SU-DHL-6 (cell line): Measurements from ENCODE around the gene TOMM7.

Source experiments
- H2AFZ ChIP-seq: fragments of 200-600 bp; sonication (generic); 2 replicates; pipeline ENCODE4 v1.6.1; 2014; ENCODE audit warnings: low read depth, mild to moderate bottlenecking, moderate library complexity, mixed read lengths, antibody characterized with exemption, low read length; ENCODE audit not compliant: severe bottlenecking
- H3F3A ChIP-seq: fragments of 200-600 bp; shearing (Covaris generic); 2 replicates; pipeline ENCODE4 v1.6.0; 2016; ENCODE audit warnings: antibody characterized with exemption, mild to moderate bottlenecking; ENCODE audit not compliant: insufficient read depth
- H3K27ac ChIP-seq: fragments of 200-600 bp; sonication (generic); 2 replicates; pipeline ENCODE4 v1.5.1; 2016; ENCODE audit warnings: low read depth, mild to moderate bottlenecking, low read length, moderate library complexity, mixed read lengths
- H3K27me3 ChIP-seq: fragments of 200-600 bp; sonication (generic), shearing (Covaris generic); 2 replicates; pipeline ENCODE4 v1.6.0; 2014; ENCODE audit warnings: mild to moderate bottlenecking, low read length
- H3K36me3 ChIP-seq: fragments of 200-600 bp; sonication (generic); 2 replicates; pipeline ENCODE4 v1.6.1; 2014; ENCODE audit warnings: mild to moderate bottlenecking, low read length, mixed read lengths
- H3K4me2 ChIP-seq: fragments of 300-600, 200-600 bp; shearing (Covaris generic), sonication (generic); 2 replicates; pipeline ENCODE4 v1.6.0; 2014; ENCODE audit warnings: low read length, low read depth, mild to moderate bottlenecking; ENCODE audit not compliant: poor library complexity, severe bottlenecking
- H3K4me3 ChIP-seq: fragments of 200-600 bp; sonication (generic); 2 replicates; pipeline ENCODE4 v1.5.1; 2014; ENCODE audit warnings: antibody characterized with exemption, low read length, mild to moderate bottlenecking, mixed read lengths; ENCODE audit not compliant: insufficient read depth, poor library complexity, severe bottlenecking
- H3K79me2 ChIP-seq: fragments of 200-600 bp; sonication (generic); 2 replicates; pipeline ENCODE4 v1.6.1; 2014; ENCODE audit warnings: mild to moderate bottlenecking, low read length, moderate library complexity; ENCODE audit not compliant: insufficient read depth
- H3K9ac ChIP-seq: fragments of 200-600 bp; sonication (generic); 2 replicates; pipeline ENCODE4 v1.7.0; 2014; ENCODE audit warnings: mild to moderate bottlenecking, low read length
- H3K9me2 ChIP-seq: fragments of 200-600 bp; sonication (generic); replicated peaks from 2 replicates; pipeline ENCODE4 v1.6.1; 2014; ENCODE audit warnings: low read length; ENCODE audit not compliant: insufficient read depth
- H3K9me3 ChIP-seq: fragments of 200-600 bp; sonication (generic); 2 replicates; pipeline ENCODE4 v1.6.1; 2014; ENCODE audit warnings: low read length, mixed read lengths; ENCODE audit not compliant: insufficient read depth
- H4K20me1 ChIP-seq: fragments of 200-600 bp; sonication (generic); 2 replicates; pipeline ENCODE4 v1.6.1; 2014; ENCODE audit warnings: low read depth, mild to moderate bottlenecking, antibody characterized with exemption, low read length, moderate library complexity, mixed read lengths
- EZH2phosphoT487 ChIP-seq: fragments of 200-600 bp; sonication (generic), shearing (Covaris generic); conservative IDR thresholded peaks from 2 replicates; pipeline ENCODE4 v1.6.1; 2018; ENCODE audit warnings: mild to moderate bottlenecking, antibody characterized with exemption, low read length, moderate library complexity, mixed read lengths
- TF ChIP-seq, protein P1 (sequence below): fragments of 200-600 bp; sonication (generic); IDR thresholded peaks from one replicate; pipeline ENCODE4 v1.5.1; 2017; ENCODE audit warnings: antibody characterized with exemption, mild to moderate bottlenecking, low read length, moderate library complexity; ENCODE audit not compliant: insufficient read depth, poor library complexity, severe bottlenecking

Gene TOMM7

DNA sequence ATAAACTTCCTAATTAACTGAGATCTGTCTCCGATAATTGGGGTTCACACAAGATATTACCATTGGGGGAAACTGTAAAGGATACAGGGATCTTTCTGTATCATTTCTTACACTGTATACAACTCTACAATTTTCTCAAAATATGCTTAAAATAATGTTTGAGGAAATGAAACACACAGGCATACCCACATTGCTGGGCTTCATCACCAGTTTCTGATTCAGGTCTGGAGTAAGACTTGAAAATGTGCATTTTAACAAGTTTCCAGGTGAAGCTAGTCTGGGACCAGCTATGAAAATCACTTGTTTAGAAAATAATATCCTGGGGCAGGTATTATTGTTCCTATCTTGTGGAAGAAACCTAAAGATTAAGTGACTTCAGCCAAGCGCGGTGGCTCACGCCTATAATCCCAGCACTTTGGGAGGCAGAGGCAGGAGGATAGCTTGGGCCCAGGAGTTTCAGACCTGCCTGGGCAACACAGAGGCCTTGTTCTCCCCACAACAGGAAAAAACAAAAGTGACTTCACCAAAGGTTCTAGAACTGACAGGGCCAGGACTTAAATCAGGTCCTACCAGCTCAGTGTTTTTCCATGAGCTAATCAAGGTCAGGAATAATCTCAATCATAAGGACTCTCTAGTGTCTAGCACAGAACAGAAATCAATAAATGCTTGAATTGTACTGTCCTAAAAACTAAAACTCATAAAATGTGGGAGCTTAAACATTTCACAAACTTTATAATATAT is 12.6 kb downstream of the TOMM7 start:
- no peak overlapping the region for H3K9ac ChIP-seq
- H3K27ac ChIP-seq = no peak overlapping the region
- no peak overlapping the region for H3K4me3 ChIP-seq
- H3K9me2 ChIP-seq = no peaks in the 10 kb centered on the region
- no peak overlapping the region for H3K4me2 ChIP-seq
- H3K36me3 ChIP-seq = peaks cover 10% of the 10 kb centered on the region; the same call in 1 of the 2 replicates
- H4K20me1 ChIP-seq = no peaks in the 10 kb centered on the region
- no peaks in the 10 kb centered on the region for H3F3A ChIP-seq
- TF ChIP-seq, protein P1, sequence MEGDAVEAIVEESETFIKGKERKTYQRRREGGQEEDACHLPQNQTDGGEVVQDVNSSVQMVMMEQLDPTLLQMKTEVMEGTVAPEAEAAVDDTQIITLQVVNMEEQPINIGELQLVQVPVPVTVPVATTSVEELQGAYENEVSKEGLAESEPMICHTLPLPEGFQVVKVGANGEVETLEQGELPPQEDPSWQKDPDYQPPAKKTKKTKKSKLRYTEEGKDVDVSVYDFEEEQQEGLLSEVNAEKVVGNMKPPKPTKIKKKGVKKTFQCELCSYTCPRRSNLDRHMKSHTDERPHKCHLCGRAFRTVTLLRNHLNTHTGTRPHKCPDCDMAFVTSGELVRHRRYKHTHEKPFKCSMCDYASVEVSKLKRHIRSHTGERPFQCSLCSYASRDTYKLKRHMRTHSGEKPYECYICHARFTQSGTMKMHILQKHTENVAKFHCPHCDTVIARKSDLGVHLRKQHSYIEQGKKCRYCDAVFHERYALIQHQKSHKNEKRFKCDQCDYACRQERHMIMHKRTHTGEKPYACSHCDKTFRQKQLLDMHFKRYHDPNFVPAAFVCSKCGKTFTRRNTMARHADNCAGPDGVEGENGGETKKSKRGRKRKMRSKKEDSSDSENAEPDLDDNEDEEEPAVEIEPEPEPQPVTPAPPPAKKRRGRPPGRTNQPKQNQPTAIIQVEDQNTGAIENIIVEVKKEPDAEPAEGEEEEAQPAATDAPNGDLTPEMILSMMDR = no peak
- TF ChIP-seq EZH2phosphoT487 = no peak
- no peak overlapping the region for H2AFZ ChIP-seq
- no peaks in the 10 kb centered on the region for H3K27me3 ChIP-seq
- H3K9me3 ChIP-seq = no peaks in the 10 kb centered on the region
- H3K79me2 ChIP-seq = no peaks in the 10 kb centered on the region

DNA sequence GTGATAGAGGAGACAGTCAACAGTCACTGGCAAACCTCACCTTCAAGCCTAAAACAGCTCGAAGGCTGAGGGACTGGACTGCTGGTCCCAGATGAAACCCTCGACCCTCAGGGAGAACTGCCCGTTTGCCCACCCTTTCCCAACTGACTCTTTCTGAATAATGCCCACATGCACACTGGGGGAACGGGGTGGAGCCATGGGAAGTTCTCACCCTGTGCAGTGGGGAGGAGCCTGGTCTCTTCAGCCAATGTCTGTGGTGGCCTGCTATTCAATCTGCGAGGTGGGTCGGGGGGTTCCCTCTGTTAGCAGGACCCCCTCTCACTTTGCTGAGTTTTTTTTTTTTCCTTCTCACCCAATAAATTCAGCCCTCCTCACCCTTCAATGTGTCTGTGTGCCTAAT is 14.5 kb downstream of the TOMM7 start:
- Histone ChIP-seq H3K79me2 (no peaks in the 10 kb centered on the region), H3K9me2 (no peaks in the 10 kb centered on the region), H3F3A (no peaks in the 10 kb centered on the region), H3K27ac (no peak overlapping the region), H3K9ac (no peak overlapping the region), H3K9me3 (no peaks in the 10 kb centered on the region), H3K36me3 (peaks cover 10% of the 10 kb centered on the region; the same call in 1 of the 2 replicates), H3K27me3 (no peaks in the 10 kb centered on the region), H2AFZ (no peak overlapping the region), H3K4me2 (no peak overlapping the region), H4K20me1 (no peaks in the 10 kb centered on the region), H3K4me3 (no peak overlapping the region)
- TF ChIP-seq, protein P1 = no peak
- TF ChIP-seq EZH2phosphoT487 = no peak

DNA sequence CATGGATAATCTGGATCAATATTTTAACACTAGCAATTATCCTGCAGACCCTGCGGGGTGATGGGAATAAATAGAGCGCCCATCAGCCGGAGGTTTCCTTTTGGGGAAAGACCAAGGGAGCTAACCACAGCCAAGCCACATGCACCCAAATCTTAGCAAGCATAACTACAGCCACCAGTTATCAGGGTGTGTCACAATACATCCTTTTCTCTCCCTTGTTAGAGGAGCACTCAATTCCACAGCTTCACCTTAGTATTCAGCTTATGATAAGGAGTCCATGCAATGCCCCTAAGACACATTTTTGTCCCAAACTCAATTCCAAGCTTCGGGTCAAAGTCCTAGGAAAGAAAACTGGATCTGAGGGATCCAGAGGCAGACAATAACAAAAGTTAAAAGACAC is 15.9 kb downstream of the TOMM7 start:
- Histone ChIP-seq H3K4me2 (no peak overlapping the region), H3K9ac (no peak overlapping the region), H3K36me3 (peaks cover under 1% of the 10 kb centered on the region; the same call in 1 of the 2 replicates), H3K27me3 (no peaks in the 10 kb centered on the region), H3F3A (no peaks in the 10 kb centered on the region), H3K79me2 (no peaks in the 10 kb centered on the region), H2AFZ (no peak overlapping the region), H3K27ac (no peak overlapping the region), H3K9me3 (no peaks in the 10 kb centered on the region), H3K4me3 (no peak overlapping the region), H4K20me1 (no peaks in the 10 kb centered on the region), H3K9me2 (no peaks in the 10 kb centered on the region)
- TF ChIP-seq, protein P1 = no peak
- TF ChIP-seq EZH2phosphoT487 = no peak
